ENCODE data around the gene JPT2. TPM values are rescaled to one million over a fixed set of nuclear protein-coding genes. Genes with fewer than 3 reads are reported as not detected.
"Not testable (repeated sequence)": the region's sequence is repeated elsewhere in the genome, so short reads cannot be mapped to it uniquely, and the experiment has no call there.

JPT2 gene
- total and polyA plus RNA-seq, 5 donors = 11.9 to 38.3 (median 23.0) TPM

GRCh38 chr16:1709356-1709755 is 31.3 kb downstream of the JPT2 start:
- Histone ChIP-seq H3K9me3 (ENCODE audit: control insufficient read depth, low read length) (no peaks in the 10 kb centered on the region), H3K4me3 (ENCODE audit: low read length) (no peak overlapping the region), H3K27me3 (ENCODE audit: control insufficient read depth, insufficient read depth) (no peaks in the 10 kb centered on the region), H3K27ac (ENCODE audit: low read length) (no peak overlapping the region), H3K4me1 (ENCODE audit: control insufficient read depth, insufficient read depth, low read length) (peaks cover 8% of the 10 kb centered on the region)
- 69% methylated on average over 15 of the region's 15 CpGs for WGBS
- intact Hi-C loops (cut with DNase I) = no loop called here
- DNase-seq (no peak), ATAC-seq (no peak)

GRCh38 chr16:1710811-1711507 is 32.9 kb downstream of the JPT2 start:
- H3K4me1 ChIP-seq (ENCODE audit: control insufficient read depth, insufficient read depth, low read length) = peaks cover 8% of the 10 kb centered on the region
- H3K9me3 ChIP-seq (ENCODE audit: control insufficient read depth, low read length) = no peaks in the 10 kb centered on the region
- WGBS = 85% methylated on average over 17 of the region's 17 CpGs
- intact Hi-C loops (cut with DNase I) = loop anchor here in 1 of 4 donors (5.0 kb wide), 1 partner anchor 66 kb away; no protein-coding TSS in a partner anchor
- no peaks in the 10 kb centered on the region for H3K27me3 ChIP-seq (ENCODE audit: control insufficient read depth, insufficient read depth)
- no peak for ATAC-seq
- H3K4me3 ChIP-seq (ENCODE audit: low read length) = no peak overlapping the region
- DNase-seq = no peak
- H3K27ac ChIP-seq (ENCODE audit: low read length) = no peak overlapping the region

GRCh38 chr16:1712791-1713261 is 34.7 kb downstream of the JPT2 start:
- Histone ChIP-seq H3K4me1 (ENCODE audit: control insufficient read depth, insufficient read depth, low read length) (peaks cover 8% of the 10 kb centered on the region), H3K9me3 (ENCODE audit: control insufficient read depth, low read length) (no peaks in the 10 kb centered on the region), H3K4me3 (ENCODE audit: low read length) (no peak overlapping the region), H3K27ac (ENCODE audit: low read length) (no peak overlapping the region), H3K27me3 (ENCODE audit: control insufficient read depth, insufficient read depth) (no peaks in the 10 kb centered on the region)
- intact Hi-C loops (cut with DNase I) = loop anchor here in 1 of 4 donors (5.0 kb wide), 1 partner anchor 64 kb away; no protein-coding TSS in a partner anchor
- DNase-seq (no peak), ATAC-seq (no peak)
- 53% methylated on average over 14 of the region's 14 CpGs for WGBS

DNA sequence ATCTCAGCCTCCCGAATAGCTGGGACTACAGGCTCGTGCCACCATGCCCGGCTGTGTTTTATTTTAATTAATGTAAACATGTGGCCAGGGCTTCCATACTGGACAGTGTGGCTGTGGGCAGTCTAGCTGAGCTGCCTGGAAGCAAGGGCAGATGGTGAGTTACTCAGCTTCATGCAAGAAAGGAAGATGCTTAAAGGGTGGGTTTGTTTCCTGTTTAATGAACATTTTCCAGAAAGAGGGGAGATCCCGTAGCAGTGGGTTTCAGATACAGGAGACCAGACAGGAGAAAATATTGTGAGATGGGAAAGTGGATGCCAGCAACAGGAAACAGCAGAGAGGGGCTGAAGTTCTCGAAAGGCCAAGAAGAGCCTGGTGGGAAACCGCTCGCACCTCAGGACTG is 35.3 kb downstream of the JPT2 start:
- Histone ChIP-seq H3K9me3 (ENCODE audit: control insufficient read depth, low read length) (no peaks in the 10 kb centered on the region), H3K27ac (ENCODE audit: low read length) (no peak overlapping the region), H3K4me1 (ENCODE audit: control insufficient read depth, insufficient read depth, low read length) (peaks cover 5% of the 10 kb centered on the region), H3K27me3 (ENCODE audit: control insufficient read depth, insufficient read depth) (no peaks in the 10 kb centered on the region), H3K4me3 (ENCODE audit: low read length) (no peak overlapping the region)
- intact Hi-C loops (cut with DNase I) = loop anchor here in 1 of 4 donors (5.0 kb wide), 1 partner anchor 64 kb away; no protein-coding TSS in a partner anchor
- 76% methylated on average over 7 of the region's 7 CpGs for WGBS
- ATAC-seq (no peak), DNase-seq (no peak)

GRCh38 chr16:1713933-1714332 is 35.9 kb downstream of the JPT2 start:
- no peak overlapping the region for H3K27ac ChIP-seq (ENCODE audit: low read length)
- no peaks in the 10 kb centered on the region for H3K27me3 ChIP-seq (ENCODE audit: control insufficient read depth, insufficient read depth)
- intact Hi-C loops (cut with DNase I) = loop anchor here in 1 of 4 donors (5.0 kb wide), 1 partner anchor 63 kb away; no protein-coding TSS in a partner anchor
- no peak overlapping the region for H3K4me3 ChIP-seq (ENCODE audit: low read length)
- H3K4me1 ChIP-seq (ENCODE audit: control insufficient read depth, insufficient read depth, low read length) = peaks cover 5% of the 10 kb centered on the region
- 81% methylated on average over 14 of the region's 14 CpGs for WGBS
- no peaks in the 10 kb centered on the region for H3K9me3 ChIP-seq (ENCODE audit: control insufficient read depth, low read length)
- no peak for DNase-seq
- no peak for ATAC-seq

- Histone ChIP-seq H3K9me3 (ENCODE audit: control insufficient read depth, low read length) (no peaks in the 10 kb centered on the region), H3K27me3 (ENCODE audit: control insufficient read depth, insufficient read depth) (no peaks in the 10 kb centered on the region), H3K27ac (ENCODE audit: low read length) (no peak overlapping the region), H3K4me1 (ENCODE audit: control insufficient read depth, insufficient read depth, low read length) (peaks cover 5% of the 10 kb centered on the region), H3K4me3 (ENCODE audit: low read length) (no peak overlapping the region)
- intact Hi-C loops (cut with DNase I) = no loop called here
- 90% methylated on average over 12 of the region's 12 CpGs for WGBS
- DNase-seq (peak in 1 of 3 donors; percentile 23), ATAC-seq (no peak)
Measured at GRCh38 chr16:1715220-1715619, 37.1 kb downstream of the JPT2 start.

DNA sequence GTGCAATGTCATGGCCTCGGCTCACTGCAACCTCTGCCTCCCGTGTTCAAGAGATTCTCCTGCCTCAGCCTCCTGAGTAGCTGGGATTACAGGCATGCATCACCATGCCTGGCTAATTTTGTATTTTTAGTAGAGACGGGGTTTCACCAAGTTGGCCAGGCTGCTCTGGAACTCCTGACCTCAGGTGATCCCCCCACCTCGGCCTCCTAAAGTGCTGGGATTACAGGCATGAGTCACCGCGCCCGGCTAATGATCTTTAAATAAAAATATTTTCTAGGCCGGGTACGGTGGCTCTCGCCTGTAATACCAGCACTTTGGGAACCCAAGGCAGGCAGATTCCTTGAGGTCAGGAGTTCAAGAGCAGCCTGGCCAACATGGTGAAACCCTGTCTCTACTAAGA is 40.2 kb downstream of the JPT2 start:
- intact Hi-C loops (cut with DNase I); H3K4me1 ChIP-seq (ENCODE audit: control insufficient read depth, insufficient read depth, low read length); H3K9me3 ChIP-seq (ENCODE audit: control insufficient read depth, low read length); H3K4me3 ChIP-seq (ENCODE audit: low read length); ATAC-seq; H3K27ac ChIP-seq (ENCODE audit: low read length); H3K27me3 ChIP-seq (ENCODE audit: control insufficient read depth, insufficient read depth): not testable (repeated sequence)
- 89% methylated on average over 10 of the region's 10 CpGs for WGBS
- DNase-seq = peak in 1 of 3 donors; percentile 26

DNA sequence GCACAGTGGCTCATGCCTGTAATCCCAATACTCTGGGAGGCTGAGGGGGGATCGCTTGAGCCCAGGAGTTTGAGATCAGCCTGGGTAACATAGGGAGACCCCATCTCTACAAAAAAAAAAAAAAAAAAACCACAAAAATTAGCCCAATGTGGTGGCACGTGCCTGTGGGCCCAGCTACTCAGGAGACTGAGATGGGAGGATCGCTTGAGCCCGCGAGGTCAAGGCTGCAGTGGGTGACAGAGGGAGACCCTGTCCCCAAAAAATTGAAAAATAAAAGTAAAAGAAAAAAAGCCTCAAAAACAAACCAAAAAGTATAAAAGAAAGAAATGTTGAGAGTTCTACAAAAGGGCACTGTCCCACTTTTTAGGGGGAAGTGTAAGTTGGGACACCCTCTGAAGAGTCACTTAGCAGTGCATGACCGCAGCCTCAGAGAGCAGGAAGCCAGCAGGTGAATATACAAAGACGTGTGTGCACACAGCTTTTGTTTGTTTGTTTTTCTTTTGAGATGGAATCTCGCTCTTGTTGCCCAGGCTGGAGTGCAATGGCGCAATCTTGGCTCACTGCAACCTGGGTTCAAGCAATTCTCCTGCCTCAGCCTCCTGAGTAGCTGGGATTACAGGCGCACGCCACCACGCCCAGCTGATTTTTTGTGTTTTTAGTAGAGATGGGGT is 41.6 kb downstream of the JPT2 start:
- intact Hi-C loops (cut with DNase I); H3K4me1 ChIP-seq (ENCODE audit: control insufficient read depth, insufficient read depth, low read length); H3K27me3 ChIP-seq (ENCODE audit: control insufficient read depth, insufficient read depth); ATAC-seq; H3K9me3 ChIP-seq (ENCODE audit: control insufficient read depth, low read length); H3K27ac ChIP-seq (ENCODE audit: low read length); H3K4me3 ChIP-seq (ENCODE audit: low read length): not testable (repeated sequence)
- DNase-seq = peak in 1 of 3 donors; percentile 20
- WGBS = 88% methylated on average over 12 of the region's 12 CpGs

DNA sequence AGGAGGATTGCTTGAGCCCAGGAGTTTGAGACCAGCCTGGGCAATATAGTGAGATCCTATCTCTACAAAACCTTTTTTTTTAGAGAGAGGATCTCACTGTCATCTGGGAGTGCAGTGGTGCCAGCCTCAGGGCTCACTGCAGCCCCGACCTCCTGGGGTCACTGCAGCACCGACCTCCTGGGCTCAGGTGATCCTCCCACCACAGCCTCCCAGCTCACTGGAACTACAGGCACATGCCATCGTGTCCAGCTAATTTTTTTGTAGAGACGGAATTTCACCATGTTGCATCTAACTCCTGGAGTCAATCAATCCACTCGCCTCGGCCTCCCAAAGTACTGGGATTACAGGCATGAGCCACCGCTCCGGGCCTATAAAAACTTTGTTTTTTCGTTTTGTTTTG is 43.3 kb downstream of the JPT2 start:
- peak in 1 of 3 donors; percentile 24 for DNase-seq
- Histone ChIP-seq H3K27me3 (ENCODE audit: control insufficient read depth, insufficient read depth) (no peaks in the 10 kb centered on the region), H3K27ac (ENCODE audit: low read length) (no peak overlapping the region), H3K9me3 (ENCODE audit: control insufficient read depth, low read length) (no peaks in the 10 kb centered on the region), H3K4me1 (ENCODE audit: control insufficient read depth, insufficient read depth, low read length) (peaks cover 3% of the 10 kb centered on the region), H3K4me3 (ENCODE audit: low read length) (no peak overlapping the region)
- 96% methylated on average over 9 of the region's 9 CpGs for WGBS
- intact Hi-C loops (cut with DNase I) = no loop called here
- ATAC-seq = no peak

DNA sequence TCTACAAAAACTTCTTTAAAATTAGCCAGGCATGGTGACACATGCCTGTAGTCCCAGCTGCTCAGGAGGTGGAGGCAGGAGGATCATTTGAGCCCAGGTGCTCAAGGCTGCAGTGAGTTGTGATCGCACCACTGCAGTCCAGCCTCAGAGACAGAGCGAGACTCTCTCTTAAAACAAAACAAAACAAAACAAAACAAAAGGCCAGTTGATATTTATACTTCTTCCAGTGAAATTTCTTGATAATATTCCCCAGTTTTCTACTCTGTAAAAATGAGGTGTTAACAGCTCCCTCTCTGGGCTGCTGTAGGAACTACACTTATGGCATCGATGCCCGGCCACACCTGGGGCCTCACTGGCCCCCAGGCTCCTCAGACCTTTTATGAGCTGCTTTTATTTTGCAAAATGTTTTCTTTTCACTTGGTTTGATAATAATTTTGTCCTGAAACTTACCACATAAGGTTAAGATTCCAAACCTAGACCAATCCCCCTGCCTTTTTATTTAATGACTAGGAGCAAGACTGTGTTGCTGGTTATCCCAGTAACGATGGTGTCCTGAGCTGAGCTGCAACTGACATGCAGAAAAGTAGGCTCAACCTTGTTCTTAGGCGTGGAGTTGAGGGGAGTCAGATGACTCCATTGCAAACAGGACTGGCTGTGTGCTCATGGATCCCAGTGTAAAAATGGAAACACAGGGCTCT is 45.5 kb downstream of the JPT2 start:
- no peak for ATAC-seq

DNA sequence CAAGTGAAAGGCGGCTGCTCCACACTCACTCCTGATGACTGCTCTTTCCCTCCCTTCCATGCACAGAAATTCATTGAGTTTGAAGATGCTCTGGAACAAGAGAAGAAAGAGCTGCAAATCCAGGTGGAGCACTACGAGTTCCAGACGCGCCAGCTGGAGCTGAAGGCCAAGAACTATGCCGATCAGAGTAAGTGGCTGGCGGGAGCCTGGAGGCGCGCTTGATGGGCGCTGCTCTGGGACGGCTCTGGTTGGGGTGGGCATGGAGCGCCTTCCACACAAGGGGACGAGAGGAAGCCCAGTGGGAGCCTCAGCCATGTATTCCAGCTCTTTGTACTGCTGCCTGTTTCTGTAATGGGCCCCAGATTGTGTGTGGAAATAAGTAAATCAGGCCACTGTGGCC is 46.4 kb downstream of the JPT2 start:
- no peak for ATAC-seq
- Histone ChIP-seq H3K27ac (ENCODE audit: low read length) (no peak overlapping the region), H3K27me3 (ENCODE audit: control insufficient read depth, insufficient read depth) (no peaks in the 10 kb centered on the region), H3K9me3 (ENCODE audit: control insufficient read depth, low read length) (no peaks in the 10 kb centered on the region), H3K4me1 (ENCODE audit: control insufficient read depth, insufficient read depth, low read length) (peaks cover 3% of the 10 kb centered on the region), H3K4me3 (ENCODE audit: low read length) (no peak overlapping the region)
- peak in 2 of 3 donors; percentile 33 to 42 for DNase-seq
- 90% methylated on average over 12 of the region's 12 CpGs for WGBS
- intact Hi-C loops (cut with DNase I) = no loop called here

More for the DNA sequence above, 45.5 kb downstream of the JPT2 start:
- H3K27ac ChIP-seq (ENCODE audit: low read length) = no peak overlapping the region
- WGBS = 57% methylated on average over 6 of the region's 6 CpGs
- peaks cover 3% of the 10 kb centered on the region for H3K4me1 ChIP-seq (ENCODE audit: control insufficient read depth, insufficient read depth, low read length)
- intact Hi-C loops (cut with DNase I) = no loop called here
- no peaks in the 10 kb centered on the region for H3K27me3 ChIP-seq (ENCODE audit: control insufficient read depth, insufficient read depth)
- no peak overlapping the region for H3K4me3 ChIP-seq (ENCODE audit: low read length)
- DNase-seq = peak in 1 of 3 donors; percentile 57
- H3K9me3 ChIP-seq (ENCODE audit: control insufficient read depth, low read length) = no peaks in the 10 kb centered on the region
